MG63 (cell line): ENCODE results near the gene CLEC16A. TPM values are rescaled to one million over a fixed set of nuclear protein-coding genes. Genes with fewer than 3 reads are reported as not detected.

Experiments
- DNase-seq: peaks from one replicate; pipeline ENCODE4 v3.0.0-alpha.2; 2020
- H3K27me3 ChIP-seq: fragments of 250-450 bp; sonication (Bioruptor Pico); 2 replicates; pipeline ENCODE4 v1.5.1; 2020; ENCODE audit warnings: mild to moderate bottlenecking, moderate library complexity
- H3K36me3 ChIP-seq: fragments of 250-450 bp; sonication (Bioruptor Pico); 2 replicates; pipeline ENCODE4 v1.5.1; 2020; ENCODE audit warnings: mild to moderate bottlenecking, moderate library complexity
- H3K4me3 ChIP-seq: fragments of 250-450 bp; sonication (Bioruptor Pico); 2 replicates; pipeline ENCODE4 v1.5.1; 2020; ENCODE audit warnings: mild to moderate bottlenecking, moderate library complexity
- H3K9me3 ChIP-seq: fragments of 250-450 bp; sonication (Bioruptor Pico); 2 replicates; pipeline ENCODE4 v1.5.1; 2020; ENCODE audit warnings: mild to moderate bottlenecking, moderate library complexity
- total RNA-seq: library from RNA; depleted of rRNA; stranded (reverse); fragments of >200 nt; shearing (Covaris generic); gene quantifications from 2 replicates; pipeline ENCODE4 v1.2.3, GENCODE V29; 2014; ENCODE audit warnings: low replicate concordance

The CLEC16A gene
- total RNA-seq, 1 experiment from 2014 or later: 11.5 TPM

GRCh38 chr16:11063448-11064201 is 119.3 kb downstream of the CLEC16A start:
- Histone ChIP-seq H3K36me3 (peaks cover 22% of the 10 kb centered on the region), H3K27me3 (no peaks in the 10 kb centered on the region), H3K9me3 (no peaks in the 10 kb centered on the region), H3K4me3 (no peak overlapping the region)
- DNase-seq: no peak

GRCh38 chr16:11064202-11064540 is 119.8 kb downstream of the CLEC16A start:
- no peak overlapping the region for H3K4me3 ChIP-seq
- DNase-seq: no peak
- H3K36me3 ChIP-seq: peaks cover 18% of the 10 kb centered on the region
- H3K27me3 ChIP-seq: no peaks in the 10 kb centered on the region
- no peaks in the 10 kb centered on the region for H3K9me3 ChIP-seq

GRCh38 chr16:11064851-11065250 is 120.5 kb downstream of the CLEC16A start:
- H3K27me3 ChIP-seq: no peaks in the 10 kb centered on the region
- H3K36me3 ChIP-seq: peaks cover 17% of the 10 kb centered on the region
- DNase-seq: no peak
- H3K9me3 ChIP-seq: no peaks in the 10 kb centered on the region
- H3K4me3 ChIP-seq: no peak overlapping the region

- no peaks in the 10 kb centered on the region for H3K9me3 ChIP-seq
- H3K27me3 ChIP-seq: no peaks in the 10 kb centered on the region
- no peak for DNase-seq
- H3K36me3 ChIP-seq: peaks cover 16% of the 10 kb centered on the region
- no peak overlapping the region for H3K4me3 ChIP-seq
Measured at GRCh38 chr16:11066261-11066870, 122.0 kb downstream of the CLEC16A start.

GRCh38 chr16:11067266-11067665 is 122.9 kb downstream of the CLEC16A start:
- H3K36me3 ChIP-seq: peaks cover 13% of the 10 kb centered on the region
- no peaks in the 10 kb centered on the region for H3K9me3 ChIP-seq
- no peak for DNase-seq
- no peak overlapping the region for H3K4me3 ChIP-seq
- no peaks in the 10 kb centered on the region for H3K27me3 ChIP-seq

GRCh38 chr16:11067697-11068141 is 123.4 kb downstream of the CLEC16A start:
- H3K36me3 ChIP-seq: peaks cover 13% of the 10 kb centered on the region
- H3K4me3 ChIP-seq: no peak overlapping the region
- H3K27me3 ChIP-seq: no peaks in the 10 kb centered on the region
- H3K9me3 ChIP-seq: no peaks in the 10 kb centered on the region
- DNase-seq: no peak

GRCh38 chr16:11071829-11072228 is 127.5 kb downstream of the CLEC16A start:
- H3K4me3 ChIP-seq: no peak overlapping the region
- DNase-seq: no peak
- no peaks in the 10 kb centered on the region for H3K9me3 ChIP-seq
- no peaks in the 10 kb centered on the region for H3K27me3 ChIP-seq
- H3K36me3 ChIP-seq: peaks cover 5% of the 10 kb centered on the region; the same call in 1 of the 2 replicates

GRCh38 chr16:11072420-11073153 is 128.2 kb downstream of the CLEC16A start:
- Histone ChIP-seq H3K27me3 (no peaks in the 10 kb centered on the region), H3K4me3 (no peak overlapping the region), H3K9me3 (no peaks in the 10 kb centered on the region), H3K36me3 (peaks cover 5% of the 10 kb centered on the region; the same call in 1 of the 2 replicates)
- no peak for DNase-seq

GRCh38 chr16:11073407-11073999 is 129.1 kb downstream of the CLEC16A start:
- Histone ChIP-seq H3K9me3 (no peaks in the 10 kb centered on the region), H3K36me3 (peaks cover 5% of the 10 kb centered on the region; the same call in 1 of the 2 replicates), H3K27me3 (no peaks in the 10 kb centered on the region), H3K4me3 (no peak overlapping the region)
- no peak for DNase-seq

GRCh38 chr16:11074131-11074530 is 129.8 kb downstream of the CLEC16A start:
- Histone ChIP-seq H3K4me3 (no peak overlapping the region), H3K9me3 (no peaks in the 10 kb centered on the region), H3K36me3 (peaks cover 5% of the 10 kb centered on the region; the same call in 1 of the 2 replicates), H3K27me3 (no peaks in the 10 kb centered on the region)
- DNase-seq: no peak

- Histone ChIP-seq H3K27me3 (no peaks in the 10 kb centered on the region), H3K4me3 (no peak overlapping the region), H3K36me3 (peaks cover 5% of the 10 kb centered on the region; the same call in 1 of the 2 replicates), H3K9me3 (no peaks in the 10 kb centered on the region)
- no peak for DNase-seq
Measured at GRCh38 chr16:11075163-11075562, 130.8 kb downstream of the CLEC16A start.

- no peaks in the 10 kb centered on the region for H3K27me3 ChIP-seq
- no peak overlapping the region for H3K4me3 ChIP-seq
- no peak for DNase-seq
- peaks cover 7% of the 10 kb centered on the region for H3K36me3 ChIP-seq
- no peaks in the 10 kb centered on the region for H3K9me3 ChIP-seq
Measured at GRCh38 chr16:11076259-11077018, 132.1 kb downstream of the CLEC16A start.

- peak; percentile 82 for DNase-seq
- H3K4me3 ChIP-seq: no peak overlapping the region
Measured at GRCh38 chr16:11078812-11079459, 134.6 kb downstream of the CLEC16A start.

GRCh38 chr16:11079652-11080187 is 135.4 kb downstream of the CLEC16A start:
- no peaks in the 10 kb centered on the region for H3K27me3 ChIP-seq
- peak; percentile 88 for DNase-seq
- no peaks in the 10 kb centered on the region for H3K9me3 ChIP-seq
- H3K4me3 ChIP-seq: no peak overlapping the region
- H3K36me3 ChIP-seq: peaks cover 12% of the 10 kb centered on the region

More at GRCh38 chr16:11078812-11079459, 134.6 kb downstream of the CLEC16A start:
- H3K9me3 ChIP-seq: no peaks in the 10 kb centered on the region
- H3K36me3 ChIP-seq: peaks cover 9% of the 10 kb centered on the region
- H3K27me3 ChIP-seq: no peaks in the 10 kb centered on the region

- Histone ChIP-seq H3K4me3 (no peak overlapping the region), H3K27me3 (no peaks in the 10 kb centered on the region), H3K9me3 (no peaks in the 10 kb centered on the region), H3K36me3 (peaks cover 19% of the 10 kb centered on the region)
- DNase-seq: no peak
Measured at GRCh38 chr16:11080327-11080967, 136.1 kb downstream of the CLEC16A start.
